ENCODE results near the gene GLUL. TPM values are rescaled to one million over a fixed set of nuclear protein-coding genes. Genes with fewer than 3 reads are reported as not detected.

Gene GLUL
- total and polyA plus RNA-seq, 4 donors: 306 to 1,177 (median 723) TPM

- Histone ChIP-seq H3K9me3 (ENCODE audit: control insufficient read depth in 4 of 4, low read length in 3 of 4) (no peaks in the 10 kb centered on the region), H3K36me3 (ENCODE audit: control insufficient read depth in 4 of 4, insufficient read depth in 3 of 4, low read depth in 1 of 4, low read length in 3 of 4) (no peaks in the 10 kb centered on the region), H3K27ac (ENCODE audit: low read depth in 1 of 2, low read length in 2 of 2) (no peak overlapping the region), H3K4me3 (ENCODE audit: low read depth in 1 of 3, low read length in 3 of 3) (no peak overlapping the region), H3K4me1 (ENCODE audit: control insufficient read depth in 4 of 4, insufficient read depth in 4 of 4, low read length in 3 of 4) (peaks cover 0 to 2% (median under 1%) of the 10 kb centered on the region in 4 donors), H3K9ac (ENCODE audit: low read depth in 1 of 2, low read length in 2 of 2) (no peak overlapping the region), H3K27me3 (ENCODE audit: control insufficient read depth in 4 of 4, insufficient read depth in 4 of 4, low read length in 3 of 4) (no peaks in the 10 kb centered on the region)
- DNase-seq (ENCODE audit: low spot score): no peak
- WGBS: 69% methylated on average over 1 of the region's 1 CpG
- TF ChIP-seq CTCF (IDR thresholded peaks at IDR 0.05; ENCODE audit: low read depth, low read length, missing input control) (no peak), FOXA1 (IDR thresholded peaks at IDR 0.05) (no peak), NR2F2 (IDR thresholded peaks at IDR 0.05) (no peak), YY1 (IDR thresholded peaks at IDR 0.05) (no peak), ZBTB33 (IDR thresholded peaks at IDR 0.05) (no peak), RXRA (IDR thresholded peaks at IDR 0.05) (no peak), TAF1 (conservative IDR thresholded peaks at IDR 0.05) (no peak), RAD21 (IDR thresholded peaks at IDR 0.05) (no peak), FOXA2 (IDR thresholded peaks at IDR 0.05) (no peak), SP1 (IDR thresholded peaks at IDR 0.05) (no peak), HNF4A (conservative IDR thresholded peaks at IDR 0.05) (no peak), REST (IDR thresholded peaks at IDR 0.05) (no peak), HNF4G (IDR thresholded peaks at IDR 0.05) (no peak), ATF3 (IDR thresholded peaks at IDR 0.05) (no peak), MAX (IDR thresholded peaks at IDR 0.05) (no peak), JUND (IDR thresholded peaks at IDR 0.05) (no peak), GABPA (IDR thresholded peaks at IDR 0.05 in 1 of 2, conservative IDR thresholded peaks at IDR 0.05 in 1 of 2) (no peak), EGR1 (IDR thresholded peaks at IDR 0.05; ENCODE audit: low read depth in 2 of 2) (no peak)
Observed at GRCh38 chr1:182415789-182416188, 24.2 kb upstream of the GLUL start.

Data from liver (tissue), 9 donors.